ENCODE results near the gene TBX15. TPM values are rescaled to one million over a fixed set of nuclear protein-coding genes. Genes with fewer than 3 reads are reported as not detected.
A peak's percentile ranks its signal among the peaks of the same experiment; 100 is the strongest.

TBX15 gene
- total RNA-seq, 4 donors from 2014 or later, result 0.21 to 0.62 TPM; not detected in 2

DNA sequence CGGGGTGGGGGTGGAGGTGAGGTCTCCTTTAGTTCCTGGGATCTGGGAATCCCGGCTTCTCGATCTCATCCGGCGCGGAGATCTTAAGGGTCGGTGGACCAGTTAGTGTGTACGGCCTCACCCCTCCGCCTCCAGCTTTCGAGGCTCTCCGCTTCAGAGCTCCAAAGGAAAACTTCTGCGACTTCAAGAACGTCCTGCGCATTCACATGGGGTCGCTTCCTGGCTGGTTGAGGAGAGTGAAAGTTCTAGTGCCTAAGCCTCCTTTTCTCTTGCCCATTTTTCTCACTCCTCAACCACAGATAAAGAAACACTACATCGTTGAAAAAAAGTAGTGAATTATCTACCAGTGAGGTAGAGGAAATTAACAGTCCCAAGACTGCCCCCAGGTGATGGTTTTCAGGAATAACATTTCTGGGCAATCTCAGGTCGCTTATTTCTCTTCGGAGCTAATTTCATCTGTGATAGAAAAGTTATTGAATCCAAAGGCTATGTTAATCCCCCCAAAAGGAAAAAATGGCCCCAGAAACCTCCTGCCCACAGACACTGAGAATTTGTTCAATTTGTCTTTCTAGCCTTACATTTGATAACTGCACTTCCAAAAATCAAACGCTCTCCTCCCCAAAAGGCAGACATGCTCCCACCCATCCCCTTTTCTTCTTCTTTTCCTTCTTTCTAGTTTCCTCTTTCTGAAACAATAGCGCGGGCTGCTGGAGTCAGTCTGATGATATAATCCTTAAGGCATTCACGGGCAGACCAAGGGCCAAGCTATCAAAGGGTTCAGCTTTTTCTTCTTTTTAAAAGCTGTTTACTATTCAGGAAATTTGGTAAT is 20.6 kb upstream of the TBX15 start:
- peaks cover 0 to 23% of the 10 kb centered on the region in 2 donors for H3K4me1 ChIP-seq
- H3K27me3 ChIP-seq, result peaks cover 20 to 48% of the 10 kb centered on the region in 2 donors
- TF ChIP-seq, protein P1, sequence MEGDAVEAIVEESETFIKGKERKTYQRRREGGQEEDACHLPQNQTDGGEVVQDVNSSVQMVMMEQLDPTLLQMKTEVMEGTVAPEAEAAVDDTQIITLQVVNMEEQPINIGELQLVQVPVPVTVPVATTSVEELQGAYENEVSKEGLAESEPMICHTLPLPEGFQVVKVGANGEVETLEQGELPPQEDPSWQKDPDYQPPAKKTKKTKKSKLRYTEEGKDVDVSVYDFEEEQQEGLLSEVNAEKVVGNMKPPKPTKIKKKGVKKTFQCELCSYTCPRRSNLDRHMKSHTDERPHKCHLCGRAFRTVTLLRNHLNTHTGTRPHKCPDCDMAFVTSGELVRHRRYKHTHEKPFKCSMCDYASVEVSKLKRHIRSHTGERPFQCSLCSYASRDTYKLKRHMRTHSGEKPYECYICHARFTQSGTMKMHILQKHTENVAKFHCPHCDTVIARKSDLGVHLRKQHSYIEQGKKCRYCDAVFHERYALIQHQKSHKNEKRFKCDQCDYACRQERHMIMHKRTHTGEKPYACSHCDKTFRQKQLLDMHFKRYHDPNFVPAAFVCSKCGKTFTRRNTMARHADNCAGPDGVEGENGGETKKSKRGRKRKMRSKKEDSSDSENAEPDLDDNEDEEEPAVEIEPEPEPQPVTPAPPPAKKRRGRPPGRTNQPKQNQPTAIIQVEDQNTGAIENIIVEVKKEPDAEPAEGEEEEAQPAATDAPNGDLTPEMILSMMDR (IDR thresholded peaks at IDR 0.05), result peak; percentile 36 to 53 (median 46)
- TF ChIP-seq POLR2A (IDR thresholded peaks at IDR 0.05), result no peak
- no peak overlapping the region for H3K27ac ChIP-seq
- intact Hi-C loops (cut with DNase I; ENCODE audit: low total_unique reads), result no loop called here
- no peaks in the 10 kb centered on the region for H3K36me3 ChIP-seq
- H3K9me3 ChIP-seq, result no peaks in the 10 kb centered on the region
- peak overlapping the region in 1 of 2 donors; percentile 10 for H3K4me3 ChIP-seq
- DNase-seq, result no peak

- no peak overlapping the region for H3K27ac ChIP-seq
- peak overlapping the region in 1 of 2 donors; percentile 10 for H3K4me3 ChIP-seq
- H3K9me3 ChIP-seq, result no peaks in the 10 kb centered on the region
- H3K4me1 ChIP-seq, result peaks cover 0 to 23% of the 10 kb centered on the region in 2 donors
- DNase-seq, result no peak
- H3K27me3 ChIP-seq, result peaks cover 20 to 56% of the 10 kb centered on the region in 2 donors
- no peaks in the 10 kb centered on the region for H3K36me3 ChIP-seq
- TF ChIP-seq, protein P1 (IDR thresholded peaks at IDR 0.05), result no peak
- no peak for TF ChIP-seq POLR2A (IDR thresholded peaks at IDR 0.05)
- intact Hi-C loops (cut with DNase I; ENCODE audit: low total_unique reads), result no loop called here
Observed at GRCh38 chr1:119007670-119008482, 19.7 kb upstream of the TBX15 start.

- Histone ChIP-seq H3K27me3 (peaks cover 20 to 60% of the 10 kb centered on the region in 2 donors), H3K4me3 (no peak overlapping the region), H3K27ac (no peak overlapping the region), H3K9me3 (no peaks in the 10 kb centered on the region), H3K36me3 (no peaks in the 10 kb centered on the region), H3K4me1 (peaks cover 0 to 23% of the 10 kb centered on the region in 2 donors)
- DNase-seq, result no peak
- intact Hi-C loops (cut with DNase I; ENCODE audit: low total_unique reads), result no loop called here
- no peak for TF ChIP-seq POLR2A (IDR thresholded peaks at IDR 0.05)
- TF ChIP-seq, protein P1 (IDR thresholded peaks at IDR 0.05), result no peak
Observed at GRCh38 chr1:119007339-119007669, 19.2 kb upstream of the TBX15 start.

DNA sequence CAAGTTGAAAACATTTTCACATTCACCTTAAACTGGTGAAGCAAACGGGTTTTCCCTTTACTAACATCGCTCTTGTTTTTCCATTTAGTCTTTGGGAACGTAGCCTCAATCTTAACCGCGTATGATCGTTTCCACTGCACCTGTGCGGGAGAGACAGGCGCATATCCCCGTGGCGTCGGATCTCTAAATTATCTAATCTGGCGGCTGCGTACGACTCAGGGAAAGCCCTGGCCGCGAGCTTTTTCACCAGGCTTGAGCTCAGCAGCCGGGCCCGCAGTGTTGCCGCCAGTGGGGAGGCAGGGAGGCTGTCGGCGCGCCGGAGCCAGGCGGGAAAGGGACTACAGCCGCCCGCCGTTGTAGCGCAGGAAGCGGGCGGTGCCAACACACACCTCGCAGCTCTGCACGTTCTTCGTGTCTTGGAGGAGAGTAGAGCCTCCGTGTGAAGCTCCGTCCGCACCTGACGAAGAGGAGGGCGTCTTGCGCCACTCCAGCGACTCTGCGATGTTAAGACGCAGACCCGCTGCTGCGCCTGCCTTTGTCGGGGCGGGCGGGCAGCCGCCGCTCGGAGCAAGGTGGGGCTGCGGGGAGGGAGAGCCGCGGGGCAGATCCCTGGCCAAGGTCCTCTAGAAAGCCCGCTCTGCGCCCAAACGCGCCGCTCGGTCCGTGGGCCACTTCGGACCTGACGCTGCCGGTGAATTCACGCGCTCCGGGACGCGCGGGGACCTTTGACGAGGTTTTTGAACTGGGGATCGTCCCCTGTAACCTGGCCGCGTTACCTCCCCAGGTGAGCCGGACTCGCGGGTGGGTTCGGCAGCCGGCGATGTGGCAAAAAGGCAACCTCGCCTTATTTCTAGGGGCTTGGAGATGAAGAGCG is 18.5 kb upstream of the TBX15 start:
- Histone ChIP-seq H3K36me3 (no peaks in the 10 kb centered on the region), H3K9me3 (no peaks in the 10 kb centered on the region), H3K27me3 (peaks cover 20 to 64% of the 10 kb centered on the region in 2 donors), H3K4me3 (no peak overlapping the region), H3K4me1 (peaks cover 0 to 23% of the 10 kb centered on the region in 2 donors), H3K27ac (no peak overlapping the region)
- intact Hi-C loops (cut with DNase I; ENCODE audit: low total_unique reads), result no loop called here
- TF ChIP-seq POLR2A (IDR thresholded peaks at IDR 0.05), result no peak
- TF ChIP-seq, protein P1 (IDR thresholded peaks at IDR 0.05), result no peak
- DNase-seq, result no peak
